Urinary bladder (tissue), 4 donors: ENCODE data around the gene RELL1. TPM values are rescaled to one million over a fixed set of nuclear protein-coding genes. Genes with fewer than 3 reads are reported as not detected.

ENCODE experiments used
- DNase-seq: peaks from one replicate; pipeline ENCODE4 v3.0.0-alpha.2; 2015; ENCODE audit errors: extremely low spot score
- H3K27ac ChIP-seq: one replicate; pipeline ENCODE4 v1.5.1; 2013; ENCODE audit warnings: low read depth, mild to moderate bottlenecking, moderate library complexity
- H3K36me3 ChIP-seq: one replicate; pipeline ENCODE4 v1.6.1; 2013; ENCODE audit warnings: mild to moderate bottlenecking, moderate library complexity; ENCODE audit not compliant: insufficient read depth
- H3K4me1 ChIP-seq: one replicate; pipeline ENCODE4 v1.6.1; 2013; ENCODE audit warnings: mild to moderate bottlenecking, moderate library complexity; ENCODE audit not compliant: insufficient read depth
- H3K4me3 ChIP-seq: one replicate; pipeline ENCODE4 v1.5.1; 2013; ENCODE audit warnings: low read depth, low read length
- WGBS: extraction: QIAGEN DNeasy Blood & Tissue Kit; methylation state at CpG from one replicate; pipeline ENCODE4 v1.1.7; 2013; 5-methylcytosine and 5-hydroxymethylcytosine counted together
- polyA plus RNA-seq: library from polyadenylated mRNA; stranded (reverse); fragments of 200-250 nt; gene quantifications from one replicate; pipeline ENCODE4 v1.2.3, GENCODE V29; 2013
- total RNA-seq: library from RNA; depleted of rRNA; stranded (reverse); fragments of >200 nt; gene quantifications from one replicate; pipeline ENCODE4 v1.2.3, GENCODE V29; 2014
- donor health status: healthy with polysubstance abuse.
- donor health status: healthy.

RELL1 gene
- total and polyA plus RNA-seq, 2 donors = 7.6 to 44.7 TPM

DNA sequence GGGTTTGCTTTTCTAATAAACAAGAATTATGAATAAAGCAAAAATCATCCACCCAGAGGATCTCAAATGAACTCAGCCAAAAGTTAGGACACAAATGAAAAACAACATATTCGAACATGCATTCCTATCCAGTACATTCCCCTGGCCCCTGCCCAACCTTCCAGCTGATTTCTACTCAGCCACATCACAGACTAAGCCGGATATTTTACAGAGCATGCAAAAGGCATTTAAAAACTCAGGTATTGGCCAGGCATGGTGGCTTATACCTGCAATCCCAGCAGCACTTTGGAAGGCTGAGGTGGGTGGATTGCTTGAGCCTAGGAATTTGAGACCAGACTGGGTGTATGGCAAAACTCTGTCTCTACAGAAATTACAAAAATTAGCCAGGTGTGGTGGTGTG is 54.6 kb downstream of the RELL1 start:
- 33% methylated on average over 2 of the region's 2 CpGs for WGBS
- no peak overlapping the region for H3K27ac ChIP-seq
- DNase-seq = no peak
- no peaks in the 10 kb centered on the region for H3K36me3 ChIP-seq
- H3K4me3 ChIP-seq = no peak overlapping the region
- H3K4me1 ChIP-seq = peaks cover 2% of the 10 kb centered on the region

DNA sequence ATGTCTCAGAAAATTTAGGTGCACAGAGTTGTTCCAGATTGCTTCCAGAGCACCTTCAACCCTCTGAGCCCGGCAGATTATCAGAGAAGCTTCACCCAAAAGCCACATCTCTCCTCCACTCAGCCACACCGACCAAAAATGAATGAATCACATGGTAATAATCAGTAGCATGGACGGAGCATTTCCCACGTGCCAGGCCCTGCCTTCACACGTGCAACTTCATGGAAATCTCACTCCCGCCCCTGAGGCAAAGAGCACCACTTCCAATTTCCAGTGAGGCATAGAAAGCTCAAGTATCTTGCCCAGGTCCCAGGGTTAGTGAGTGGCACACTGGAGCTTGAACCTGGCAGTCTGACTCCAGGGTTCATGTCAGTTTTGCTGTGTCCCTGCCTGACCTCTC is 56.5 kb downstream of the RELL1 start:
- Histone ChIP-seq H3K36me3 (no peaks in the 10 kb centered on the region), H3K27ac (no peak overlapping the region), H3K4me1 (peaks cover 2% of the 10 kb centered on the region), H3K4me3 (no peak overlapping the region)
- DNase-seq = no peak
- 93% methylated on average over 6 of the region's 6 CpGs for WGBS

DNA sequence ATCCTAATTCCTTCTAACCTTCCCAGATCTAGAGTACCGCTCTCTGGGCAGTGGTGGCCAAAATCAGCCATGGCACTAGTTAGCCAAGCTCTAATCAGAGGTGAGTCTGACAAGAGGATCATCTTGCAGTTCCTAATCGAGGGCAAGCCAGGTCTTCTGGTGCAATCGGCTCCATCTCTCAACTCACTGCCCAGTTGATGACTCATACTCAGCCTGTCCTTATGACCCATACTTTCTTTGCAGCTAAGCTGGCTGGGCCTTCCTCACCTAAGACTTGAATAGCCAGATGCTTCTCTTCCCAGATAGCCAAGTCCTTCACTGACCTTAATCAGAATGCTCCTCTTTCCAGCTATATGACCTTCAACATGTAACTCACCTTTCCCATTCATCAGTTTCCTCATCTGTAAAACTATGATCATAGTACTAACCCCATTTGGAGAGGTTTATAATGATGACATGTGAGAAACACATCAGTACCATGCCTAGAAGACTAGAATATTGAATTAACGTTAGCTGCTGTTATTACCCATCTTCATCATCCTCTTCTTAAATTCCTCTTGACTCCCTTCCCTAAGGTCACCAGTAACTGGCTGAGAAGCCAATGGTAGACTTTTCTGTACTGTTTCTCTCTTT is 57.1 kb downstream of the RELL1 start:
- WGBS = 56% methylated on average over 4 of the region's 4 CpGs
- Histone ChIP-seq H3K27ac (no peak overlapping the region), H3K4me3 (no peak overlapping the region), H3K36me3 (no peaks in the 10 kb centered on the region), H3K4me1 (peaks cover 2% of the 10 kb centered on the region)
- DNase-seq = no peak

DNA sequence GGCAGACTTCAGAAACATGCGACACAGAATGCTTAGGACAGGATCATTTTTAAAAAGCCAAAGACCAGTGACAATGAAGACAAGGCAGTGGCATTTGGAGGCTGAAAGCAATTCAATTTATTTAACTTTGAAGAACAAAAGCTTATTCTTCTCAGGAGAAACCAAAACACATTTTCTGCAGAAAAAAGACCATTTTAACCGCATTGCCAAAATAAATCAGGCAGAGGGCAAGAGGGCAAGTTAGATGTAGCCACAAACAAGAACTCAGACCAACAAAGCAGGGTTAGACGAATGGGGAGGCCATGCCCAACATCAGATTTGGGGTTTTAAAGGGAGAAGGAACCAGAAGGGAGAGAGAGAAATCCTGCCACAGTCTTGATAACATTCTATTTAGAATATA is 58.9 kb downstream of the RELL1 start:
- H3K4me1 ChIP-seq = peaks cover 2% of the 10 kb centered on the region
- DNase-seq = no peak
- no peak overlapping the region for H3K27ac ChIP-seq
- H3K4me3 ChIP-seq = no peak overlapping the region
- no peaks in the 10 kb centered on the region for H3K36me3 ChIP-seq
- WGBS = 87% methylated on average over 3 of the region's 3 CpGs

DNA sequence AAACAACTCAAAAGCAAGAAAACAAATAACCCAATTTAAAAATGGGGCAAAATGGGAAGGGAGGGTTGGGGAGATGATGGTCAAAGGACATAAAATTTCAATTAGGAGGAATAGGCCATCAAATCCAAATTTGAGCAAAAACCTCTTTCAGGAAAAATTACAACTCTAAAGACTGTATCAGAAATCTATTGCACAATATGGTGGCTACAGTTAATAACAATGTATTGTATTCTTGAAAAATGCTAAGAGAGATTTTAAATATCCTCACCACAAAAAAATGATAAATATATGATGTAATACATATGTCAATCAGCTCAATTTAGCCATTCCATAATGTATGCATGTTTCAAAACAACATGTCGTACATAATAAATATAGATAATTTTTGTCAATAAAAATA is 60.7 kb downstream of the RELL1 start:
- Histone ChIP-seq H3K4me3 (no peak overlapping the region), H3K36me3 (no peaks in the 10 kb centered on the region), H3K4me1 (peaks cover 2% of the 10 kb centered on the region), H3K27ac (no peak overlapping the region)
- DNase-seq = no peak
- 93% methylated on average over 1 of the region's 1 CpG for WGBS

DNA sequence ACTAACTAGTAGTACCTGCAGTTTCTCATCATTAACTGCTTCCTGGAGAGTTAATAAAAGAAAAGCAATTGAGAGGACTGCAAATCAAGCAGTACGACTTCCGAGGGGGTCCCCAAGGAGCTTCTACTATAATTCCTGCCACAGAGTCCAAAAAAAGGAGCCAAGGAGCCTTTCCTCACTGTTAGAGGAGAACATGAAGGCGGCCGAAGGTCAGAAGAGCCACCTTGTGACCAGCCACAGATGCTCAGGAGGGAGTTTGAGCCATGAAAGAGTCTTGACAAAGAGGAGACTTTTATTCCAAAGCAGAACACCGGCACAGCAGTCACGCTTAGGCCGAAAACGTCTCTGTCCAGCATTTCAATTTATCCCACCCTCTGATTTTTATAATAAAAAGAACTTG is 62.2 kb downstream of the RELL1 start:
- 90% methylated on average over 8 of the region's 8 CpGs for WGBS
- DNase-seq = no peak
- no peaks in the 10 kb centered on the region for H3K36me3 ChIP-seq
- H3K4me1 ChIP-seq = no peaks in the 10 kb centered on the region
- no peak overlapping the region for H3K27ac ChIP-seq
- H3K4me3 ChIP-seq = no peak overlapping the region

DNA sequence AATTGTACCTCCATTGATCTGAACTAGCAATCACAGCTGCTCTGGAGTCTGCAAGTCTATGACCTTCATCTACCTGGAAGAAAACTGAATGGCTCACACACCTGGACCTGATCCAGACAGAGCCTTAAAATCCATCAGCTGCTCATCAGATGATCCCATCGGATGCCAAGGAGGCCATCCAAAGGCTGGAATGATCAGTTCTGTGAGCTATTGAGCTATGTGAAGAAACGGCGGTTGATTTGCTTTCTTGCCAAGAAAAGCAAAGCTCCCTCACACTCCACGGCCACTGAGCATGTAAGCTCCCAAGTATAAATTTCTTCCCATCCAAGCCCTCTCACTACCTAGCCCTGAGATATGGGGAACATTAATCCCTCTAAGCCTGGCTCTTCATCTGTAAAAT is 63.1 kb downstream of the RELL1 start:
- no peak for DNase-seq
- no peaks in the 10 kb centered on the region for H3K4me1 ChIP-seq
- H3K4me3 ChIP-seq = no peak overlapping the region
- 86% methylated on average over 4 of the region's 4 CpGs for WGBS
- no peaks in the 10 kb centered on the region for H3K36me3 ChIP-seq
- no peak overlapping the region for H3K27ac ChIP-seq

DNA sequence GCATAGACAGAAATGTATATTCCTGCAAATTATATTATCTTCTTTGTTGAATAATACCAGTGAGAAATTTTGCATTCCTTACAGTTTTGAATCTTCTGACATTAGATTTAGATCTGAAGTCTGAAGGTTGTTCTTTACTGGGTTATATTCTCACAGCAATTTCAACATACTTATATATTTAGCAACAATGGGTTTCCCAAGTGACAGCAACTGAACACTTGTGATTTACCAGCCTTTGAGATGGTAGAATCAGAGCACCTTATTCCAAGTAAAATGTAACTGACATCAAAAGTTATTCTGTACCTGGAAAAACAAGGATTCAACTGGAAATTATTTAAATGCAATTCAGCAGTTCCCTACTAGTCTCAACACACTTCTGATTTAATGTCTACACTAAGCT is 66.0 kb downstream of the RELL1 start:
- Histone ChIP-seq H3K36me3 (no peaks in the 10 kb centered on the region), H3K4me3 (no peak overlapping the region), H3K4me1 (no peaks in the 10 kb centered on the region), H3K27ac (no peak overlapping the region)
- DNase-seq = no peak

DNA sequence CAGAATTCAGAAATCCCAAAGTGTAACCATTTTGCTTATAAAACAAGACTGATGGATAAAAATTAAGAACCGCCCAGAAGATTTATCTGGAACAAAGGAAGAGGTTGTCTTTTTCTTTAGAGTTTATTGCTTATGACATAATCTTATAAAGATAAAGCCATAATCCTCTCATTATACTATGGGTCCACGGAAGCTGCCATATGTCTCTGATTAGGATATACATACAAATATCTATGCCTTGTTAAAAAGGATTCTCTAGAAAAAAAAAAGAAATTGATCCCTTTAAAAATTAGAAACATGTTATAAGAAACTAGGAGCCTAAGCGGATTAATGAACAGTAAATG is 70.5 kb downstream of the RELL1 start:
- H3K27ac ChIP-seq = no peak overlapping the region
- no peak for DNase-seq
- no peaks in the 10 kb centered on the region for H3K36me3 ChIP-seq
- H3K4me3 ChIP-seq = no peak overlapping the region
- no peaks in the 10 kb centered on the region for H3K4me1 ChIP-seq
- 78% methylated on average over 3 of the region's 3 CpGs for WGBS

DNA sequence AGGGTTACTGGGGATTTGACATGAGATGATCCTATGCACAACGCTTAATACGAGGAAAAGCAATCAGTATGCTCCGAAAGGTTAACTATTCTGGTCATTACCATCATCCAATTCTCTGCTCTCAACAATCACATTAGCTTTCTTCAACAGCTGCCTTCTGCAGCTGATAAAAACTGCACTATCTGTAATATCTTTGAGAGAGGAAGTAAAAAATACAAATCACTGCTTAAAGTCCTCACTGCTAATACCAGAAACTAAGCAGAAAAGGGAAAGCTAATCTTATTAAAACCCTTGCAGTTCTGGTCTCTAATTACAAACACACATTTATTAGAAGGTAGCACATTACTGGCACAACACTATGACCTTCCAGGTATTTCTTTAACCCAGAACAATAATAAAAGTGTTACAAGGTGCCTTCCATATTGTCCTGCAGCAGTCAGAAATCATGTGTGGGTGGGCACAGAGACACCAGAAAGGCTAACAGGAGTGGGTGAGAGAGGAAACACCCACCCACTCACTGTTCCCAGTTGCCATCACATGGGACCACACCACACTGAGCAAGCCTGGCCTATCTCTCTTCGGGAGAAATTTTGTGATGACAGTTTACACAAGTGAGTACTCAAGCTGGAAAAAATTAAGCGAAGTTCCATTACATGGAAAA is 71.0 kb downstream of the RELL1 start:
- 47% methylated on average over 5 of the region's 5 CpGs for WGBS
- DNase-seq = no peak
- no peak overlapping the region for H3K27ac ChIP-seq

DNA sequence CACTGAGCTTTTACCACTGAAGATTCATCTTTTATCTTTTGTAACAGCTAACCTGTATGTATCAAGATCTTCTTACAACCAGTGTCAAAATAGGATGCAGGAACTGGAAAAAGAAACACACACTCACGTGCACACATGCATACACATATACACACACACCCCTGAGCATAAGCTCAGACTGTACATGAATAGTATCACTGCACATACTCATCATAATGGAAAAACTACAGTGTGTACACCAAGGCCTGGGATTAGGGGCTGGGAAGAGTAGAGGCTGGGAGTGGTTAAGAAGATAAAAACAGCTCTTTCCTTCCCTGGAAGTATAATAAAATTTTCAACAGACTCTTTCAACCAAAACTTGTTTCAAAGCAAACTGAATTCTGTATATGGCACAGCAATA is 73.4 kb downstream of the RELL1 start:
- H3K4me1 ChIP-seq = no peaks in the 10 kb centered on the region
- WGBS = 93% methylated on average over 1 of the region's 1 CpG

More for the DNA sequence above, 71.0 kb downstream of the RELL1 start:
- Histone ChIP-seq H3K4me1 (no peaks in the 10 kb centered on the region), H3K36me3 (no peaks in the 10 kb centered on the region), H3K4me3 (no peak overlapping the region)

DNA sequence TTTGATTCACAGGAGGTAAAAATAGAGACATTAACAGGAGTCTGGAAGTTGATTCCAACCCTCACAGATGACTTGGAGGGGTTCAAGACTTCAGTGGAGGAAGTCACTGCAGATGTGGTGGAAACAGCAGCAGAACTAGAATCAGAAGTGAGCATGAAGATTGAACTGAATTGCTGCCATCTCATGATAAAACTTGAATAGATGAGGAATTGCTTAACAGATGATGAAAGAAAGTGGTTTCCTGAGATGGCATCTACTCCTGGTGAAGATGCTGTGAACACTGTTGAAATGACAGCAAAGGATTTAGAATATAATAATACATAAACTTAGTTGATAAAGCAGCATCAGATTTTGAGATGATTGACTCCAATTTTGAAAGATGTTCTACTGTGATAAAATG is 76.5 kb downstream of the RELL1 start:
- no peak overlapping the region for H3K4me3 ChIP-seq
- no peaks in the 10 kb centered on the region for H3K36me3 ChIP-seq
- DNase-seq = no peak
- H3K27ac ChIP-seq = no peak overlapping the region
- no peaks in the 10 kb centered on the region for H3K4me1 ChIP-seq

More for the DNA sequence above, 73.4 kb downstream of the RELL1 start:
- Histone ChIP-seq H3K36me3 (no peaks in the 10 kb centered on the region), H3K27ac (no peak overlapping the region), H3K4me3 (no peak overlapping the region)
- DNase-seq = no peak

DNA sequence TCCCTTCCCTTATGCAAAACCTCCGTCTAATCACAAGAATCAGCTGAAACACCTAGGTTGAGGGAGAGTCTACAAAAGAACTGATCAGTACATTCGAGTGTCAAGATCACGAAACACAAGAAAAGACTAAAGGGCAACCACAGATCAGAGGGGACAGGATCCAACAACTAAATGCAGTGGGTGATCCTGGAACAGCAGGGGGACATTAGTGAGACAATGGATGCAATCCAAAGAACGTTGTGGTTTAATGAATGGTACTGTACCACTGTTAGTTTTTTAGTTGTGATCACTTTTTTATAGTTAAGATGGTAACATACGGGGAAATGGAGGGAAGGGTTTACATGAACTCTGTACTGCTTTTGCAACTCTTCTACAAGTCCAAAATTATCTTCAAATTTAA is 79.2 kb downstream of the RELL1 start:
- Histone ChIP-seq H3K36me3 (no peaks in the 10 kb centered on the region), H3K27ac (no peak overlapping the region), H3K4me3 (no peak overlapping the region), H3K4me1 (no peaks in the 10 kb centered on the region)
- 83% methylated on average over 5 of the region's 5 CpGs for WGBS
- DNase-seq = no peak

DNA sequence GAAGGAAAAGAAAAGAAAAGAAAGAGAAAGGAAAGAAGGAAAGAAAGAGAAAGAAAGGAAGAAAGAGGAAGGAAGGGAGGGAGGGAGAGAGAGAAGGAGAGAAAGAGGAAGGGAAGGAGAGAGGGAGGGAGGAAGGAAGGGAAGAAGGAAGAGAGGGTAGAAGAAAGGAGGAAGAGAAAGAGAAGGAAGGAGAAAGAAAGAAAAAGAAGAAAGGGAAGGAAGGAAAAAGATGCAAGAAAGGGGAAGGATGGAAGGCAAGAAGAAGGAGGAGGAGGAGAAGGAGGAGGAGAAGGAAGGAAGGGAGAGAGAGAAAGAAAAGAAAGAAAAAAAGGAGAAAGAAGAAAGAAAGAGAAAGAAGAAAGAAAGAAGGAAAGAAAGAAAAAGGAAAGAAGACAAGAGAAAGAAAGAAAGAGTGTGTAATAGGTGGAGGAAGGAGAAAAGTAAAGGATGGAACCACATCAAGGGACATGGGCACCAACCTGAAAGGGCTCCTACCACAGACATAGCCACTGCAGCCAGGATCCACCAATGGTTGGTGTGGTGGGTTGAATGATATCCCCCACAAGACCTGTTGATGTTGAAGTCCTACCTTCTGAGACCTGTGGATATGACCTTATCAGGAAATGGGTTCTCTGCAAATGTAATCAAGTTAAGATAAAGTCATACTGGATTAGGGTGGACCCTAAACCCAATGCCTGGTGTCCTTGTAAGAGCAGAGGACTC is 80.2 kb downstream of the RELL1 start:
- H3K4me1 ChIP-seq = no peaks in the 10 kb centered on the region
- no peak for DNase-seq
- no peak overlapping the region for H3K4me3 ChIP-seq
- H3K36me3 ChIP-seq = no peaks in the 10 kb centered on the region
- H3K27ac ChIP-seq = no peak overlapping the region
